ENCODE results near the gene NDUFA13. TPM values are rescaled to one million over a fixed set of nuclear protein-coding genes. Genes with fewer than 3 reads are reported as not detected.

The NDUFA13 gene
- total RNA-seq, 1 experiment from 2014 or later: 489 TPM

- Histone ChIP-seq H3K27me3 (ENCODE audit: insufficient read depth, low read length) (no peaks in the 10 kb centered on the region), H2AK5ac (ENCODE audit: insufficient read length, low read length) (no peak overlapping the region), H2BK12ac (ENCODE audit: insufficient read length, low read depth, low read length) (no peak overlapping the region), H2BK15ac (ENCODE audit: low read depth, low read length) (no peak overlapping the region), H3K23me2 (ENCODE audit: insufficient read length, low read depth, low read length, poor library complexity, severe bottlenecking) (no peaks in the 10 kb centered on the region), H3T11ph (ENCODE audit: low read length) (no peak overlapping the region), H3K9ac (ENCODE audit: extremely low read depth, insufficient read length, low read length) (no peak overlapping the region), H4K8ac (replicated peaks; ENCODE audit: insufficient read length, low read depth, low read length) (no peak overlapping the region), H3K56ac (ENCODE audit: insufficient read length, low read depth, low read length) (no peak overlapping the region), H3K18ac (ENCODE audit: insufficient read length, low read depth, low read length) (no peak overlapping the region), H2BK120ac (ENCODE audit: low read depth, low read length, poor library complexity, severe bottlenecking) (no peak overlapping the region), H2AFZ (ENCODE audit: low read length) (no peak overlapping the region), H3K23ac (ENCODE audit: insufficient read length, low read depth, low read length) (no peak overlapping the region), H2BK20ac (ENCODE audit: low read depth, low read length, poor library complexity, severe bottlenecking) (no peak overlapping the region), H3K9me3 (ENCODE audit: control insufficient read depth, low read depth, low read length) (no peaks in the 10 kb centered on the region), H3K4ac (ENCODE audit: low read depth, low read length) (no peak overlapping the region), H3K79me1 (ENCODE audit: insufficient read depth, low read depth, low read length, poor library complexity, severe bottlenecking) (no peaks in the 10 kb centered on the region), H3K14ac (ENCODE audit: insufficient read depth, low read length) (no peak overlapping the region), H3K4me1 (ENCODE audit: insufficient read depth, low read length) (peaks cover 4% of the 10 kb centered on the region; the same call in 1 of the 2 replicates), H4K91ac (ENCODE audit: insufficient read length, low read depth, low read length) (no peak overlapping the region), H4K5ac (ENCODE audit: insufficient read length, low read depth, low read length) (no peak overlapping the region), H3K4me2 (ENCODE audit: insufficient read depth, insufficient read length, low read length) (no peak overlapping the region), H4K20me1 (ENCODE audit: control insufficient read depth, insufficient read depth, insufficient read length) (peaks cover 4% of the 10 kb centered on the region), H2BK5ac (ENCODE audit: insufficient read length, low read length) (no peak overlapping the region), H3K27ac (ENCODE audit: insufficient read length, low read depth, low read length) (no peak overlapping the region), H3K79me2 (ENCODE audit: insufficient read depth, low read length) (peaks cover 16% of the 10 kb centered on the region; the same call in 1 of the 2 replicates)
- Mint-ChIP-seq H3K4me1 (peaks cover 43 to 53% of the 10 kb centered on the region in 2 experiments), H3K4me3 (no peak overlapping the region), H3K36me3 (ENCODE audit: insufficient read depth in 1 of 3, low read depth in 3 of 3) (peaks cover 5 to 30% (median 17%) of the 10 kb centered on the region in 3 experiments; a peak in 6 of 7 replicates), H3K9me3 (no peaks in the 10 kb centered on the region), H3K27ac (peak overlapping the region; percentile 85 to 92 (median 91)), H3K27me3 (ENCODE audit: low read depth) (no peaks in the 10 kb centered on the region)
- WGBS (ENCODE audit: extremely low coverage, insufficient read length, low lambda C conversion rate): no CpG with 5 or more reads among the region's 19 CpGs
- no peak for DNase-seq
- no peak for TF ChIP-seq CTCF (conservative IDR thresholded peaks at IDR 0.05)
Observed at GRCh38 chr19:19482809-19483596, 33.0 kb upstream of the NDUFA13 start.

Measured in H9 (cell line).